Activated T-cell treated with anti-CD3 and anti-CD28 coated beads, Interleukin-2, amount 50 U/mL, for 1 hour (primary cell): Measurements from ENCODE around the gene ORC3.
"Not testable (repeated sequence)": the region's sequence is repeated elsewhere in the genome, so short reads cannot be mapped to it uniquely, and the experiment has no call there.

Source experiments
- DNase-seq: peaks from one replicate; pipeline ENCODE4 v3.0.0-alpha.2; 2020

The ORC3 gene

DNA sequence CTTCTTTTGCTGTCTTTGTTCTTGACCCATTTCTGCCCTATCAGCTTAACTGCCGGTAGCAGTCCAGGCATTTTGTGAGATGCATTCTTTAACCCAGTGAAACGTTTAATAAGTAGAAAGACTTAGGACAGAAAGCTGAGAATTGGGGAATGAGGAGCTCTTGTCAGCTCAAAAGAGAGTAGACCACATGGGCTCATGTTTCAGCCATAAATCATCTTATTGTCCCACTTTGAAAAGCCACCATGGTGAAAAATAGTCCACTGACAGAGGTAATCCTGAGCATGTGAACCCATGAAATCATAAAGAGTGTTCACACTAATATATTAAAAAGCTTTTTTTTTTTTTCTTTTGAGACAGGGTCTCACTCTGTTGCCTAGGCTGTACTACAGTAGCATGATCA is 16.3 kb downstream of the ORC3 start:
- DNase-seq = no peak

DNA sequence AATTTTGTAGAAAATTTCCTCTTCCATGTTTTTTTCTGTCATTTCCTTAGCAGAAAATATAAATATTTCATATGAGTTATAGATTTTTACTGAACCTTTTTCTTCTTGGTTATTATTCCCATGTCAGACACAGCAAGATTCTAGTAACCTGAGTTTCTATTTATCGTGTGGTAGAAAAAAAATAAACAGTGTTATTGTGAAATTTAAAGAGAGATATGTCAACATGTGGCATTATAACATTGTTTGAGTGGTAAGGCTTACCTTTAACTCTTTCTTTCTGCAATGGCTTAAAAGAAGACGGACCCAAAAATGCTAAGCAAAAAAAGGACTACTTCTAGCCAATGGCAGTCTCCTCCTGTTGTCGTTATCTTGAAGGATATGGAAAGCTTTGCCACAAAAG is 18.9 kb downstream of the ORC3 start:
- DNase-seq = no peak

DNA sequence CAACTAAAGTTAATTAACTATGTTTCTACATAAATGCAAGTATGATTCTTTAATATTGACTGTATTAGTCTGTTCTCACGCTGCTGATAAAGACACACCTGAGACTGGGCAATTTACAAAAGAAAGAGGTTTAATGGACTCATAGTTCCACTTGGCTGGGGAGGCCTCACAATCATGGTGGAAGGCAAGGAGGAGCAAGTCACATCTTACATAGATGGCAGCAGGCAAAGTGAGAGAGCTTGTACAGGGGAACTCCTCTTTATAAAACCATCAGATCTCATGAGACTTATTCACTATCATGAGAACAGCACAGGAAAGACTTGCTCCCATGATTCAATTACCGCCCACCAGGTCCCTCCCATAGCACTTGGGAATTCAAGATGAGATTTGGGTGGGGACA is 23.1 kb downstream of the ORC3 start:
- not testable (repeated sequence) for DNase-seq

DNA sequence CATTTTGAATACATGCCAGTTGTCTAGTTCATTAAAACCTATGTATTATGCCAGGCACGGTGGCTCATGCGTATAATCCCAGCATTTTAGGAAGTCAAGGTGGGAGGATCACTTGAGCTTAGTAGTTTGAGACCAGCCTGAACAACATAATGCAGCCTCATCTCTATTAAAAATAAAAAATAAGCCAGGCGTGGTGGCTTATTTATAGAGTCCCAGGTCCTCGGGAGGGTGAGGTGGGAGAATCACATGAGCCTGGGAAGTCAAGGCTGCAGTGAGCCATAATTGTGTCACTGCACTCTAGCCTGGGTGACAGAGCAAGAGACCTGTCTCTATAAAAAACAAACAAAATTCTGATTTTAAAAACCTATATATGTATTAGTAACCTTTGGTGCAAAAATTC is 27.5 kb downstream of the ORC3 start:
- DNase-seq = no peak

DNA sequence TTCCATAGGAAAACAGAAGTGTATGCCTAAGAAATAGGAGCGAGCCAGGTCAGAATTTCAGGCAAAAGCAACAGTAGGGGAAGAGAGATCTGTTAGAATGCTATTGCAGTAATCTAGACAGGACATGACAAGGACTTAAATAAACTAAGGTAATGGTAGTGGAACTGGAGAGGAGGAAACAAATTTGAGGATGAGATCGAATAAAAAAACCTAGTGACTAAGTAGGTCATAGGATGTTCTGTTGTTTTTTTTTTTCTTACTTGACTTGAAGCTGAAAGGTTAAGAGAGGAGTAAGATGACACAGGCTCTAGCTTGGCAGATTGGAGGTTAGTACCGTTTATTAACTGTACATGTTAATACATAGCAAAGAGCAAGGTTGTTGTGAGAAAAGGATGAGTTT is 28.6 kb downstream of the ORC3 start:
- no peak for DNase-seq

DNA sequence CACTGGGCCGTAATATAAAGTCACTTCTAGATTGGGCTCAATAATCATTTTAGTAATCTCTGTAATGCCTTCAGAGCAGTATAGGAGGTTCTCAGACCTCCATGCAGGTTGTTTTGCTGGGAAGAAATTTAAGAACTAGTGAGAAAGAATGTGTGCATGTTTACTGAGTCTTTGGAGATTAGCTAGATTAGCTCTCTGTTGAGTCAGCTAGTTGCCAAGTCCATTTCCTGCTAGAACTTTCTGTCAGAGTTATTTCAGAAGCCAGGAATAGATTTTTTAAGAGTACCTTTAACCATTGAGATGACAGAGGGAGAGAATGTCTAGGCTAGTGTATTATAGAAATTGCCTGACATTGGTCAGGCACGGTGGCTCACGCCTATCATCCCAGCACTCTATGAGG is 33.3 kb downstream of the ORC3 start:
- DNase-seq = no peak

DNA sequence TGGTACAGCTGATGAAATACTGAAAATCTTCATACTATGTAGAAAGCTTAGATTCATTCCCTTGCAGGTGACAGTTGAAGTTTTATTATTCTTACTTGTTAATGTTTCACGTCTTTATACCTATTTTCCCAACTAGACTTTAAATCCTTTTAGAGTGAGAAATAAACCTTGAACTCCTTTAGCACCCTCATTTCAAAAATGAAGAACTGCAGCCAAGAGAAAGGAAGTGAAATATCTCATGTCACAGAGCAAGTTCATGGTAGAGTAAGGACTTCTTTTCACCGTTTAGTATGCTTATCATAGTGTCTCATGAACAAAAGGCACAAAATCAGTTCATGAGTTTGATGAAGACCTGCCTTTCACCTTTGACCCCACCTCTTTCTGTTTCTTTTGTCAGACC is 38.5 kb downstream of the ORC3 start:
- no peak for DNase-seq

DNA sequence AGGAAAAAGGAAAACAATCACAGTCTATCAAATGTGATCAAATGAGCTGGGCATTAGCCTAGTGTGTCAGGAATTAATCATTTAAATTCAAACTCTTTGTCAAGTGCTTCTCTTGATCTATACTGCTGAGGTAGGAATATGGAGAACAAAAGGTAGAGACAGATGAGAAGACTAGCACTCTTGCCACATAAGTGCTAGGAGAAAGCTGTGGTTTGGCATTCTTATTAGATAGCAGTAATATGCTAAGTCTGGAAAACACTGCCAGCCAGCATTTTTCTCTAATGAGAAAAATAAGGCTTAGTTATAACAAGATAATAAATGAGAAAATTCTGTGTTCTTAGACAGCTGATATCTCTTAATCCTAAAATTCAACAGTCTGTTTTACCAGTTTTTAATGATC is 38.9 kb downstream of the ORC3 start:
- DNase-seq = no peak

DNA sequence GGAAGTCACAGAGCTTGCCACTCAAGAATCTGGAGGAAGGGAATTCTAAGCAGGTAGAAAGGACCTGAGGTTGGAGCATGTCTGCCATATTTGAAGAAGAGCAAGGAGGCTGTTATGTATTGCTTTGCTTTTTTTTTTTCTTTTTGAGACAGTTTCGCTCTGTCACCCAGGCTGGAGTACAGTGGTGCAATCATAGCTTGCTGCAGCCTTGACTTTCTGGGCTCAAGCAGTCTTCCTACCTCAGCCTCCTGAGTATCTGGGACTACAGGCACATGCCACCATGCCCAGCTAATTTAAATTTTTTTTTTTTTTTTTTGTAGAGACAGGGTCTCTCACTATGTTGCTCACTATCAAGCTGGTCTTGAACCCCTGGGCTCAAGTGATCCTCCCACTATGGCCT is 40.8 kb downstream of the ORC3 start:
- DNase-seq = no peak

DNA sequence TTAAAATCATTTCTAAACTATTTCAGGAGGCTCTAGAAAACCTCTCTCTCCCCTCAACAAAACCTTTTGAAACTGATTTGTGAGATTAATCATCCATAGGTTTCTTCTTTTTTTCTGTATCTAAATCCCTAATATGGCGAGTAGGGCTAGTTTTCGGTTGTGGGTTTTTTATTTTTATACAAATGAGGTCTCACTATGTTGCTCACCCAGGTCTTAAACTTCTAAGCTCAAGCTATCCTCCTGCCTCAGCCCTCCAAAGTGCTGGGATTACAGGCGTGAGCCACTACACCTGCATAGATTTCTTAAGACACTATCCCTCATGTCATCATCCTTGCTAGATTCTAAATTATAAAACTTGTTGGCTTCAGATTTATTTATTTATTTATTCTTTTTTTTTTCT is 43.9 kb downstream of the ORC3 start:
- no peak for DNase-seq

DNA sequence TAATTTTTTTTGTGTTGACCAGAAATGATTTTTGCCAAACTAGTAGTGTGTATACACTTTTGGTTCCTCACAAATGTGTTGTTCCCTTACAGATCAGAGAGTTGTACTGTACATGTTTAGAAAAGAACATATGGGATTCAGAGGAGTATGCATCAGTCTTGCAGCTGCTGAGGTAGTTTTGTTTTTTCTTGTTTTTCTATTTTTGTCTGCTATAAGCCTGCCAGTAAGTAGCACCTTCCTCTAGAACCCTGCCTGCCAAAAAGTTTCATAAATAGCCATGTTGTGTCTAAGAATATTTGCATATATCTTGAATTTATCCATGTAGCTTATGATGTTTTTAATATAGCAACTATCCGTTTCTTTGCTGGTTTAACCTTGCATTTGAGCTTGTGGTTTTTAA is 46.4 kb downstream of the ORC3 start:
- DNase-seq = no peak

DNA sequence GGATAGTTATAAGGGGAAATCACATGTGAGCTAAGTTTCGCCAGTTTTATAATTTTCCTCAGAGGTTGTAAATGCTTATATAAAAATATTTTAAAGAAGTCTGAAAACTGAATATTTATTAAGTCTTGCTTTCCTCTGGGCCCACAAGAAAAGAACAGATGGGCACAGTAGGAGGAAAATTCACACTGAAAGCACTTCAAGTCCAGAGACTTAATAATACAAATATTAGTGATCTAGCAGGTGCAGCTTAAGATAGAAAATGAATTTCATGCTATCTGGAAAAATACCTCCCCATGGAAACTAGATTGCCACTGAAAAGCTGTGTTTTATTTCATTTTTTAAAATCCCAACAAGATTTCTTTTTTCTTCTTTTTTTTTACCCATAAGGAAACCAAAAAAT is 47.2 kb downstream of the ORC3 start:
- no peak for DNase-seq

DNA sequence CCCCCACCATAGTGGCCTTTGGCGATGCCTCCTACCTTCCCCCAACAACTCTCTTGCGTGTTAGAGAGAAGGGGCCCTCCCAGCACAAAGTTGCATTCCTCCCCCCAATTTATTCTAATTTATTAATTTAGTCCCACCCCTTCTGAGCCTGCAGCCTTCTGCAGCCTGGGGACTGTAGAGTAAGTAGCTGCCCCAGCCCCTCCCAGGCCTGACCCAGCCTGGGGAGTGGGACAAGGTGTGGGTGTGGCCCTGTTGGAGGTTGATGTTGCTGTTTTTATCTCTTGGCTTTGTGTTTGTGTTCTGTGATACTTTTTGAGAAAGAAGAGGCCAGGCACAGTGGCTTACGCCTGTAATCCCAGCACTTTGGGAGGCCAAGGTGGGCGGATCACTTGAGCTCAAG is 49.4 kb downstream of the ORC3 start:
- DNase-seq = no peak

DNA sequence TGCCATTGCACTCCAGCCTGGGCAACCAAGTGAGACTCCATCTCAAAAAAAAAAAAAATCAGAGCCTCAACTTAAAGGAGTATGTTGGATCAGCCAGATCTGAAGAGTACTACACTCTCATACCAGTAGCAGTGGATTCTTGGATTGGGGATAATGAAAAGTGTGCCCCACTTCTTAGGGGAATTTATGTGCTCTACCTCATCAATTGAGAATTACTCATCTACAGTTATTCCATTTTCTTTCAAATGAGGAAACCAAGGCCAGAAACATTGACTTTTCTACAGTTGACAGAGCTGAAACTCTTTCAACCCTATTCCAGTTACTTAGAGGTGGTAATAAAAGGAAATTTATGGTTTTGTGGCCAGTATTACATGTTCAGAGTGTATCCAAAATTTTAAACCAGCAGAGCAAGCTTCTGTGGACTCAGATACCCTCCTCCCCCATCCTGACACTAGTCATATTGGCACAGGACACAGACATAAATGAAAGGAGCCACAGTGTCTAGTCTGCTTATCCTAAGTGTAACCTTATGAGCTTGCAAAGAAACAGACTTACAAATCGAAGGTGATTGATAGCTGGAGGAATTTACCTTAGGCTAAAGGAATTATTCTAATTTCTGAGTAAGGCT is 51.2 kb downstream of the ORC3 start:
- no peak for DNase-seq

DNA sequence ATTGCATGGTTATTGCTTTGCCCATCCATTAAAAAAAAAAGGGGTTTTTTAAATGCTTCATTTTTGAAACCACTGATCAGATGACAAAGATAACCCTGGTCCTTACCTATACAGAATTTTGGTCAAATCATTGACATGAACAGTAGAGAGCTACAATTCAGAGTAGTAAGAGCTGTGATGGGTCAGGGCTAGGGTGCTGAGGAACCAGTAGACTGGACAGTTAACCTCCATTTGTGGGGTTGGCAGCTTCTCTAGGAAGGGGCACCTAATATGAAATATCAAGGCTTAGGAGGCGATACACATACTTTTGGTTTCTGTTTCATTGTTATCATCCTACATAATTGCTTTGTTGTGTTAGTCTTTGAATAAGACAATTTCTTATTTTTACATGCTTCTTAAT is 55.1 kb downstream of the ORC3 start:
- DNase-seq = no peak

DNA sequence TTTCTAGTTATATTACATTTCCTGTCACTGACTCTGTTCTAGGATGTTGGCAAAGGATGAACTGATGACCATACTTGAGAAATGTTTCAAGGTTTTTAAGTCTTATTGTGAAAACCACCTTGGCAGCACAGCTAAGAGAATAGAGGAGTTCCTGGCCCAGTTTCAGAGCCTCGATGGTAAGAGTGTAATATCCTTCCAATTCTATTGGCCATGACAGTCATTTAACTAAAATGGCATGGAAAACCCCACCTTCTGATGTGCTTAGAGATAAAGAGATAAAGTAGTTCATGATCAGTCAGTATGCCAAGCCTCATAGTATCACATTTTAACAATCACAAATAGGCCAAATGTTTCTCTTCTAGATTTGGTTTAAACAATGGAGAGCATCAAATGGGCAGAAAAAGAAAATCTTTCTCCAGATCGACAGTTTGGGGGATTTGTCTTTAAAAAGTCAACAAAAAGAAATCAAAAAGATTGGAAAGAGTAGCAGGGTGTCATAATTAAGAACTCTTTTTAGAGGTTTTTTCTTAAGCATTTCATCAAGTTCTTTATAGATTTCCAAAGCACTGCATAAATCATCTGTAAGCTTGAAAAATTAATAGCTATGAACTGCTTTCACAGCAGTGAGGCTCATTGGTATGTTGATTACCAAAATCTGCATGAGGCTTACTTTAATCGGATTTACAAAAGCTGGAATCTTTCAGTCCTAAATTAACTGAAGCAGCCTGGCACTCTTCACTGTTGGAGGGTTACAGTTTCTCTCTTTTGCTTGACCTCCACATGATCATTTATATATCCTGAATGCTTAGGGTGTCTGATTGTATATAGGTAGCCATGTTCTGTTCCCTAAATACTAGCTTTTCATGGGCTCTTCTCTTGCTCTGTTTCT is 63.4 kb downstream of the ORC3 start:
- DNase-seq = no peak

DNA sequence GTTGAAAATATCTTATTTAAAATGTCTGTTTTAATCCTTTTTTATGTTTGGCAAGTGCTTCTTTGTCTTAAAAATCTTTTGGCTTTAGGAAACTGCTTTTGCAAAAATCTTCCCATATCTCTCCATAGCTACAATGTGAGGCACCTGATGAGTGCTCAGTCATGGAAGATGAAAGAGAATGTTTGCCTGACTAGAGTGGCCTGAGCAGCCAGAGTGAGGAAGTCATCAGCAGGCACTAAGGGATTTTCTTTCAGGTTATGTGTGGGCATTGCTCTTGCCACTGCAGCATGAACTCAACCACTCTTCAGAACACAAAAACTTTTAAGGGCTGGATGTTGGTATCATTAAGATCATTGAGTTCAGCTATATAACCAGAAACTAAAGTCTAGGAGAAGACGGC is 64.2 kb downstream of the ORC3 start:
- DNase-seq = no peak

DNA sequence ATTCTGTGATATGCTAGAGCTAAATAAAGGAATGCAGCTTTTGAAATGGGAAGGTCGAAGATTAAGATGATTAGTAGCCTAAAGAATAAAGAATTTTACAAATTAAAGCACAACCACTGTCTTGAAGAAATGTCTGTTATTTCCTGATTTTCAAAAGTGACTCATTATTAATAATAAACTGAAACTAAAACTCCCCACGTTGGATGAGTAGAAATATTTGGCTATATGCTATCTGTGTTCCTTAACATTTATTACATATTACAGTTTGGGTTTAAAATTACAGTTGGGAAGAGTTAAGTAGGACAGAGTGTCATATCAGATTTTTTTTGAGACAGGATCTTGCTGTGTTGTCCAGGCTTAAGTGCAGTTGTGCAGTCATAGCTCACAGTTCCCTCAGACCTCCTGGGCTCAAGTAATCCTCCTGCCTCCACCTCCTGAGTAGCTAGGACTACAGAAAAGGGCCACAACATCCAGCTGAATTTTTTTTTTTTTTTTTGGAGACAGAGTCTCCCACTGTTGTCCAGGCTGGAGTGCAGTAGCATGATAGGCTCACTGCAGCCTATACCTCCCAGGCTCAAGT is 65.0 kb downstream of the ORC3 start:
- DNase-seq = no peak

DNA sequence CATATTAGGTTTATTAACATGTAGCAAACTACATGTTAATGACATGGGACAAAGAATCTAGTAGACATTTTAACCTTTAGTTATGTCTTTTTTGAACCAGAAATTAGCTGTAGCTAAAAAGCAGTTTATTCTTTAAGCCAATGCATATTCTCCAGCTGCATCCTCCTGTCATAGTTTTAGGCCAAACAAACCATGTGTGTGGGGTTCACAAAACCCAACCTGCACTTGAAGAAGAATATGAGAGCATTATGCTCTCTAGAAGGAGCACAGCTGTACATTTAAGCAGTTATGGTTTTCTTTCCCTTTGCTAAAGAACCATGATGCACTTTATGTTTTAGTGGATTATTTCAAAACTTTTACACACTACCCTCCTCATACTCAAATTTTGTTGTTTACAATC is 65.9 kb downstream of the ORC3 start:
- DNase-seq = no peak

DNA sequence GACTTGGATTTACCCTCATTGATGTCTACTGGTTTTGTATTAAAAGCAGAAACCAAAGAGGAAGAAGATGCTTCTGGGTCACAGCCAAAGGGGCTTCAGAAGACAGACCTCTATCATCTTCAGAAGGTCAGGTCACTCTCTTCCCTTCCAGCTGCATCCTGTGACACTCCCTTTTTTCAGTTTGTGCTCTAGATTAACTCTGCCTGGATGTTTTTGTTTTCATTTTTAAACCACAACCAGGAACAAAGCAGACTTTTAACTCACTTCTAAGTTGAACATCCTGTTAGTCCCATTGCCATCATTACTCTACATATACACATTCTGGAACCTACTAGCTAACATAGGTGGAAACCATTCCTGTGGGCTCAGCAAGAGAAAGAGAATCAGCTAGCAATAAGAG is 66.9 kb downstream of the ORC3 start:
- no peak for DNase-seq

DNA sequence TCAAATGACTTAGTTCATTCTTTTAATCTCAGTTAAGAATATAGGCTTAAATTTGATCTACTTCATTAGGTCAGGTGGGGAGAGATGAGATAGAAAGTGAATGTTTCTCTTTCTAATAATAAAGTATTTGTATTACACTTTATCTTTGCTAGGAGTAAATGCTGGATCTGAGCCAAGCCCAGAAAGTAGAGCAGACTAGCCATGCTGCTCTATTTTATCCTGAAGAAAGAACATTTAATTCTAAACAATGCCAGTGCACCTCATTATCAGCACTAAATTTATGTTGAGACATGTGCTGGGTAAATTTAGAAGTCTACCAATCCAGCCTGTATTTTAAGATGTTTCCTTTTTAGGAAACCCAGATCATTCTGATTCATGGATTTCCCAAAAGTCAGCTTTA is 68.6 kb downstream of the ORC3 start:
- no peak for DNase-seq

DNA sequence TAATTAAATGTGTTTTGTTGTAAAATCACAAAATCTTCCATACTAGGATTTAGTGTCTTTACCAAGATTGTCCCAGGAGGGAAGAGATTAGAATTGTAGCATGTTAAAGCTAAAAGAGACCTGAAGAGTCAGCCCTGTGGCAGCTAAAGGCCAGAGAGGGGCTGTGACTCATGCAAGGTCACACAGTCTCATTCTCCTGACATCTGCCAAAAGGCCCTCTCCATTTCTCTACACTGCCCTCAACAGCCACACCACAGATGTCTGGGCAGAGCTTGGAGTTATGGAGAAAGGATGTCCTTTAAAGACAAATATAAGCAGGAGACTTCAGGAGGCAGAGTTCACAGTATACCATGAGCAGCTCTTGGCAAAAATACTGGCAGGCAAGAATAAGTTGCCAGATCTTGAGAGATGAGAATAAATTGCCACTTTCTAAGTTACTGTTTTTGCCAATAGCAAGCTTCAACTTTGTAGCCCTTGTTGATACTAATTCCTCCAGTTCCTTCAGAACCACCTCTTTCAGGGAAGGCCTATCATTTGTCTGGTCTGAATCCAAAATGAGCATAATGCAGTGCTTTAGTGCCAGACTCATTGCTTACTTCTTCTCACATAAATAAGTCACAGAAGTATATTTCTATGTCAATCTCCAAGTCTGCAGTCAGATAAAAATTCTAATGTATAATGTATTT is 70.4 kb downstream of the ORC3 start:
- DNase-seq = no peak

DNA sequence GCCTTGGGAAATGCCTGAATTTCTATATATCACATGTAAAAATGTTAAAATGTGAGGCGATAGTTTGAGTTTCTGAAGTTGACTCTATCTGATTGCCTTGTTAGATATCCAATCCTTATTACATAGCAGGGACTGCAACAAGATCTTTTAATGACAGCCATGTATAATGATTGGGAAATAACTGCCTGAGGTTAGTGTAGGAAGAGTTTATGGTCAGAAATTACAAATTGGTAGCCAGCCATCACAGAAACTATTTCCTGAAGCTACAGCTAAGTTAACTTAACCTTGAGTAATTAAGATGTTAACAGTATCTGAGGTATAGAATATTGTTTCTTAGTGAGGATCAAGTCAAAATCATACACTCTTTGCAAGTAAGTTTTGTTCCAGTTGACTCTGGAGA is 71.1 kb downstream of the ORC3 start:
- no peak for DNase-seq

DNA sequence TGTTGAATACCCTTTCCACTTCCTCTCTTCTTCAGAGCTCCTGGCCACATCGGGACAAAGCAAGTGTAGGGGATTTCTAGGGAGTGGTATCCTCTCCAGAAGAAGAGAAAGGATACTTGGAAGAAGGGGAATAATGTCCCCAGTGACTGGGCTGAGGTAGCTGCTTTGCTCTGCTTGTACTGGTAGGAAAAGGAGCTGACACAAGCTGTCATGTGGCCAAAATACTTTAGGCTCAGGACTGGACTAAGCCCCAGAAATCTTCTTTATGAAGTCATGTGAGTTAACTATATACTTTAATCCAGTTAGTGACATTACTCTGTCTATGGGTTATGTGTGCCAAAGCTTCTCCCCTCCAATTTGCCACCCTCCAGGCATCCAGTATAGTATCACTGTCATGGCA is 71.6 kb downstream of the ORC3 start:
- DNase-seq = no peak
